ENCODE measurements around the gene NRXN2. TPM values are rescaled to one million over a fixed set of nuclear protein-coding genes. Genes with fewer than 3 reads are reported as not detected.

NRXN2 gene
- total RNA-seq, 1 experiment from 2014 or later = not detected

DNA sequence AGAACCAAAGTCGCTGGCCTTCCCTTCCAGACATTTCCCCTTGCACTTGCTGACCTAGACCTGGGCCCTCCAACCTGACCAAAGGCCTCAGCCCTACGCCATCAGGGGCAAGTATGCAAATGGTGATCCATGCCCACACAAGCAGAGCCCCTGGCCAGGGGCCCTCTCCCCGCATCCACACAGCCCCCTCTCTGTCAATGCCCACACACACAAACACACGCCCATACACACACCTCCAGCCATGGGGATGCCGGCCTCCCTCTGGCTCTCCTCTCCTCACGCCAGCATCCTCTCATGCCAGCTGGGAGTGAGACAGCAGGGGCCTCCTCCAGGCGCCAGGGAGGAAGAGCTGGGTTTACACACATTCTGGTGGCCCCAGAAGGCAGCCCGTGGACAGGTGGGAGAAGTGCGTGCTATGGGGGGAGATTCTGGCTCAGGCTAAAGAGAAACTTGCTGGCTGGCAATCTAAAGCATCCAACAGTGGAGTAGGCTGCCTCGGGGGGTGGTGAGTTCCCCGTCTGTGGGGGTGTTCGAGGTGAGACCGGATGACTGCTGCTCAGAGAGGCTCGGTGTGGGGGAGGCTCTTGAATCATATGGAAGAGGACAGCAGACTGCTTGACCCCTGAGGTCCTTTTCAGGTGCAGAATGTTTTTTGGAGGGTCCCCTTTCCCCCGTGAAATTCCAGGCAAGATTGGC, 4.8 kb downstream of the NRXN2 start:
- TF ChIP-seq, protein P1, sequence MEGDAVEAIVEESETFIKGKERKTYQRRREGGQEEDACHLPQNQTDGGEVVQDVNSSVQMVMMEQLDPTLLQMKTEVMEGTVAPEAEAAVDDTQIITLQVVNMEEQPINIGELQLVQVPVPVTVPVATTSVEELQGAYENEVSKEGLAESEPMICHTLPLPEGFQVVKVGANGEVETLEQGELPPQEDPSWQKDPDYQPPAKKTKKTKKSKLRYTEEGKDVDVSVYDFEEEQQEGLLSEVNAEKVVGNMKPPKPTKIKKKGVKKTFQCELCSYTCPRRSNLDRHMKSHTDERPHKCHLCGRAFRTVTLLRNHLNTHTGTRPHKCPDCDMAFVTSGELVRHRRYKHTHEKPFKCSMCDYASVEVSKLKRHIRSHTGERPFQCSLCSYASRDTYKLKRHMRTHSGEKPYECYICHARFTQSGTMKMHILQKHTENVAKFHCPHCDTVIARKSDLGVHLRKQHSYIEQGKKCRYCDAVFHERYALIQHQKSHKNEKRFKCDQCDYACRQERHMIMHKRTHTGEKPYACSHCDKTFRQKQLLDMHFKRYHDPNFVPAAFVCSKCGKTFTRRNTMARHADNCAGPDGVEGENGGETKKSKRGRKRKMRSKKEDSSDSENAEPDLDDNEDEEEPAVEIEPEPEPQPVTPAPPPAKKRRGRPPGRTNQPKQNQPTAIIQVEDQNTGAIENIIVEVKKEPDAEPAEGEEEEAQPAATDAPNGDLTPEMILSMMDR (IDR thresholded peaks at IDR 0.05; ENCODE audit: unreplicated experiment) = no peak
- intact Hi-C loops (cut with micrococcal nuclease; ENCODE audit: unreplicated experiment) = no loop called here
- DNase-seq = no peak
- H3K4me3 Mint-ChIP-seq (ENCODE audit: low read depth, unreplicated experiment) = no peak overlapping the region
- no peak overlapping the region for H3K27ac Mint-ChIP-seq (ENCODE audit: unreplicated experiment)
- peaks cover 96% of the 10 kb centered on the region for H3K27me3 Mint-ChIP-seq (ENCODE audit: unreplicated experiment)
- H3K9me3 Mint-ChIP-seq (ENCODE audit: low read depth, unreplicated experiment) = no peaks in the 10 kb centered on the region
- no peaks in the 10 kb centered on the region for H3K36me3 Mint-ChIP-seq (ENCODE audit: insufficient read depth, unreplicated experiment)
- no TSS peak for BruUV-seq (replicated peaks)
- CTCF ChIA-PET = no interaction called here
- no peaks in the 10 kb centered on the region for H3K4me1 Mint-ChIP-seq (ENCODE audit: low read depth, unreplicated experiment)

- peaks cover 92% of the 10 kb centered on the region for H3K27me3 Mint-ChIP-seq (ENCODE audit: unreplicated experiment)
- H3K9me3 Mint-ChIP-seq (ENCODE audit: low read depth, unreplicated experiment) = no peaks in the 10 kb centered on the region
- no peaks in the 10 kb centered on the region for H3K36me3 Mint-ChIP-seq (ENCODE audit: insufficient read depth, unreplicated experiment)
- TF ChIP-seq, protein P1 (IDR thresholded peaks at IDR 0.05; ENCODE audit: unreplicated experiment) = no peak
- DNase-seq = no peak
- no peak overlapping the region for H3K27ac Mint-ChIP-seq (ENCODE audit: unreplicated experiment)
- intact Hi-C loops (cut with micrococcal nuclease; ENCODE audit: unreplicated experiment) = no loop called here
- no TSS peak for BruUV-seq (replicated peaks)
- no peak overlapping the region for H3K4me3 Mint-ChIP-seq (ENCODE audit: low read depth, unreplicated experiment)
- no peaks in the 10 kb centered on the region for H3K4me1 Mint-ChIP-seq (ENCODE audit: low read depth, unreplicated experiment)
- CTCF ChIA-PET = no interaction called here
Observed at GRCh38 chr11:64717268-64717578, 5.8 kb downstream of the NRXN2 start.

GRCh38 chr11:64716473-64717267, 6.3 kb downstream of the NRXN2 start:
- Mint-ChIP-seq H3K27me3 (ENCODE audit: unreplicated experiment) (peaks cover 92% of the 10 kb centered on the region), H3K4me1 (ENCODE audit: low read depth, unreplicated experiment) (no peaks in the 10 kb centered on the region), H3K36me3 (ENCODE audit: insufficient read depth, unreplicated experiment) (no peaks in the 10 kb centered on the region), H3K27ac (ENCODE audit: unreplicated experiment) (no peak overlapping the region), H3K9me3 (ENCODE audit: low read depth, unreplicated experiment) (no peaks in the 10 kb centered on the region), H3K4me3 (ENCODE audit: low read depth, unreplicated experiment) (no peak overlapping the region)
- no peak for DNase-seq
- CTCF ChIA-PET = no interaction called here
- TF ChIP-seq, protein P1 (IDR thresholded peaks at IDR 0.05; ENCODE audit: unreplicated experiment) = no peak
- intact Hi-C loops (cut with micrococcal nuclease; ENCODE audit: unreplicated experiment) = no loop called here
- BruUV-seq (replicated peaks) = no TSS peak

DNA sequence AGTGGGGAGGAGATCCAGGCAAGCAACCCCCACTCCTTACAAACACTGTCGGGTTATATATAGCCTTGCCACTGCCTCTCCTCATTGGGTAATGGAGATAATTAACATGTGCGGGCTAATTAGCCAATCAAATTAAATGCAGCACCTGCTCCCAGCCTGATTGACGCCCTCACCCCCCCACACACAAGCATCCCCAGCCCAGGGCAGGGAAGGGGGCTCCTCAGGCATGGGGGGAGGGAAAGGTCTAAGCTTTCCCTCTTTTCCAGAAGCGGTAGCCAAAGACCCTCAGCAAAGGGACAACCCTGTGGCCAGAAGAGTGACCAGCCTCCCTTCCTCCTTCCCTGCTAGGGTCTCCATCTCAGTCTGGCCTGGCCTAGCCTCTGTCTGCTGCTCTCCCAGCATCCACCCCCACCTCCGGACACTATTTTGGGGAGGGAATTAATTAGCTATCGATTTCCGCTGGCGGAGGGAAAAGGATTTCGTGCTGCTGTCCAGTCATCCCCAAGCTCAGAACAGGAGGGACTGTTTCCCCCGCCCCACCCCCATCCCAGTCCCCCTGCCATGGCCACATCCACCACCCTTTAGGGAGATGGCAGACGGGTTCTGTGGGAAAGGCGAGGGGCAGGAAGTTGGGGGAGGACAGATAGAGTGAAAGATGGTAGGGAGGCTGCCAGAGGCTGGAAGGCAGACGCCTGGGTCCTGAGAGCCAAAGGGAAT, 7.1 kb downstream of the NRXN2 start:
- H3K4me1 Mint-ChIP-seq (ENCODE audit: low read depth, unreplicated experiment) = peaks cover under 1% of the 10 kb centered on the region
- no TSS peak for BruUV-seq (replicated peaks)
- no peaks in the 10 kb centered on the region for H3K36me3 Mint-ChIP-seq (ENCODE audit: insufficient read depth, unreplicated experiment)
- H3K4me3 Mint-ChIP-seq (ENCODE audit: low read depth, unreplicated experiment) = no peak overlapping the region
- H3K27me3 Mint-ChIP-seq (ENCODE audit: unreplicated experiment) = peaks cover 92% of the 10 kb centered on the region
- H3K27ac Mint-ChIP-seq (ENCODE audit: unreplicated experiment) = no peak overlapping the region
- TF ChIP-seq, protein P1 (IDR thresholded peaks at IDR 0.05; ENCODE audit: unreplicated experiment) = no peak
- H3K9me3 Mint-ChIP-seq (ENCODE audit: low read depth, unreplicated experiment) = no peaks in the 10 kb centered on the region
- CTCF ChIA-PET = interaction anchor here (0.6 kb wide), 1 partner anchor 404 kb away, joined by 7 read pairs; no protein-coding TSS in a partner anchor
- intact Hi-C loops (cut with micrococcal nuclease; ENCODE audit: unreplicated experiment) = no loop called here
- DNase-seq = no peak

All from Calu3 (cell line).